Measurements from ENCODE around the gene PAFAH2. TPM values are rescaled to one million over a fixed set of nuclear protein-coding genes. Genes with fewer than 3 reads are reported as not detected.

PAFAH2 gene
- total RNA-seq, 2 donors from 2014 or later = 8.4 to 10.1 TPM

DNA sequence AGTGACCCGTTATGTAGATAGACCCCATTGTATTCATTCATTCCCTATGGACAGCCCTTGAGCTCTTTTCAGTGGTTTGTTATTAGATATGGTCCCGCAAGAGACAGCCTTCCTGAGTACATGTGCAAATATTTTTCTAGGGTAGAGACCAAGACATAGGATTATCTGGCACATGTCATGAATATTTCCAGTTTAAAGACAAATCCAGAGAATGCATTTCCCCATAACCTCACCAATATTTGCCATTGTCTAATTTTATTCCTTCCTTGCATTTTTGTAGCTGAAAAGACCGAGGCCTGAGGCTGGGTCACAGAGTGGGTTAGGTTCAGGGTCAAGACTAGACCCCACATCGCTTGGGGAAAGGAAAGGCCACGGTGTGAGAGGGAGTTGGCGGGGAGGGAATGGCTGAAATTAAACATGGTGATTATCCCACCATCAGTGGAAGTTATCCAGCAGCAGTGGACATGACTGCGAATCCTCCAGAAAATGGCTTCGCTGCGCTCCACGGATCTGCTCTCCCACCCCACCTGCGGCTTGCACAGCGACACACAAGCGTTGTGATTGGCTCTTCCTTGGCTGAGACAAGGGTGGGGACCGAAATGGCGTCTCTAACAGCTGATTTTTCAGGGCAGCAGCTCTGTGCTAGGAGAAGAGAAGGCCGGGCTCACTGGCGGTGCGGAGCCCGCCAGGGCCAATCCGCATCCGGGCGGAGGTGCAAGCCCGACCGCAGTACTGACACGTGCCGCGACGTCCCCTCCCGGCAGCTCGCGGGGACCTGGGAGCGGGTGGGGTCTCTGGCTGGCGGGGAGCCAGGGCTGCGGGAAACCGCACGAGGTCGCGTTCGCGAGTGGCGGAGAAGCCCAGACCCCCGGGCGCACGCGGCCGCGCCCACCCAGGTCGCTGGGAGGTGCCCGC lies 75.5 kb downstream of the PAFAH2 start:
- Mint-ChIP-seq H3K9me3 (no peaks in the 10 kb centered on the region), H3K4me3 (peak overlapping the region; percentile 80 to 86), H3K27me3 (ENCODE audit: low read depth) (peaks cover 9% of the 10 kb centered on the region), H3K4me1 (ENCODE audit: low read depth) (peaks cover 39% of the 10 kb centered on the region), H3K27ac (no peak overlapping the region), H3K36me3 (ENCODE audit: insufficient read depth in 2 of 2) (no peaks in the 10 kb centered on the region)
- ATAC-seq (replicated peaks in 1 of 2) (peak; percentile 88 to 90), DNase-seq (peak; percentile 54 to 56)

DNA sequence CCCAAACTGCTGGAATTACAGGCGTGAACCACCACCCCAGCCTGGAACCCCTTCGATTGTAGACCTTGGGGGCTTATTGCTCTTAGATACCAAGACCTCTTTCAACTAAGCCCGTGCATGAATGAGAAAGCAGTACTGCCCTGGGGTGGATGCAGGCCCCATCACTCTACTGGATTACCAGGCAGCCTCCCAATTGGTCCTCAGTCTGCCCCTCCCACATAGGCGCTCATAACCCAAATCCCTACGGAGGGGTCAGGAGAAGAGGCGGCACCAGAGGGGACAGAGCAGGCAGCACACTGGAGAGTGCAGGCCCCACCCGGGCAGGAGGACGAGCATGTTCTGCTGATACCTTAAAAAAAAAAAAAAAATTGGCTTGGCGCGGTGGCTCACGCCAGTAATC lies 79.2 kb downstream of the PAFAH2 start:
- H3K4me3 Mint-ChIP-seq = no peak overlapping the region
- DNase-seq (no peak), ATAC-seq (replicated peaks in 1 of 2) (no peak)
- no peak overlapping the region for H3K27ac Mint-ChIP-seq
- peaks cover 4% of the 10 kb centered on the region for H3K27me3 Mint-ChIP-seq (ENCODE audit: low read depth)
- H3K9me3 Mint-ChIP-seq = no peaks in the 10 kb centered on the region
- no peaks in the 10 kb centered on the region for H3K36me3 Mint-ChIP-seq (ENCODE audit: insufficient read depth in 2 of 2)
- H3K4me1 Mint-ChIP-seq (ENCODE audit: low read depth) = peaks cover 35% of the 10 kb centered on the region

GRCh38 chr1:25917996-25918395 lies 79.9 kb downstream of the PAFAH2 start:
- peaks cover 29% of the 10 kb centered on the region for H3K4me1 Mint-ChIP-seq (ENCODE audit: low read depth)
- DNase-seq (no peak), ATAC-seq (replicated peaks in 1 of 2) (peak in 1 of 2 donors; percentile 40)
- H3K27me3 Mint-ChIP-seq (ENCODE audit: low read depth) = no peaks in the 10 kb centered on the region
- no peaks in the 10 kb centered on the region for H3K36me3 Mint-ChIP-seq (ENCODE audit: insufficient read depth in 2 of 2)
- peak overlapping the region; percentile 45 to 47 for H3K4me3 Mint-ChIP-seq
- peak overlapping the region; percentile 57 for H3K27ac Mint-ChIP-seq
- no peaks in the 10 kb centered on the region for H3K9me3 Mint-ChIP-seq

DNA sequence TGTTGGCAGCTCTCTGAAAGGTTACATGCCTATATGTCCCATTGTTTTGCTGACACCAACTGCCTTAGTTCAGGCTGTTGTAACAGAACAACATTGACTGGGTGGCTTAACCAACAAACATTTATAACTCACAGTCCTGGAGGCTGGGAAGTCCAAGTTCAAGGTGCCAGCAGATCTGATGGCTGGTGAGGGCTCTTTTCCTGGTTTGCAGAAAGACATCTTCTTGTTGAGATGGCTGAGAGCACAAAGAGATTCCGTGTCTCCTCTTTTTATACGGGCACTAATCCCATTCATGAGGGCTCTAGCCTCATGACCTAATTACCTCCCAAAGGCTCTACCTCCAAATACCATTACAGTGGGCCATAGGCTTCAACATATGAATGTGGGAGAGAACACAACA lies 81.4 kb downstream of the PAFAH2 start:
- Mint-ChIP-seq H3K4me1 (ENCODE audit: low read depth) (peaks cover 20% of the 10 kb centered on the region), H3K36me3 (ENCODE audit: insufficient read depth in 2 of 2) (no peaks in the 10 kb centered on the region), H3K9me3 (no peaks in the 10 kb centered on the region), H3K4me3 (no peak overlapping the region), H3K27me3 (ENCODE audit: low read depth) (no peaks in the 10 kb centered on the region), H3K27ac (no peak overlapping the region)
- no peak for ATAC-seq (replicated peaks in 1 of 2)
- DNase-seq = no peak

- Mint-ChIP-seq H3K4me1 (ENCODE audit: low read depth) (peaks cover 14% of the 10 kb centered on the region), H3K36me3 (ENCODE audit: insufficient read depth in 2 of 2) (no peaks in the 10 kb centered on the region), H3K4me3 (no peak overlapping the region), H3K27me3 (ENCODE audit: low read depth) (no peaks in the 10 kb centered on the region), H3K27ac (no peak overlapping the region), H3K9me3 (no peaks in the 10 kb centered on the region)
- ATAC-seq (replicated peaks in 1 of 2) = no peak
- no peak for DNase-seq
Measured at GRCh38 chr1:25914074-25914995, 83.5 kb downstream of the PAFAH2 start.

DNA sequence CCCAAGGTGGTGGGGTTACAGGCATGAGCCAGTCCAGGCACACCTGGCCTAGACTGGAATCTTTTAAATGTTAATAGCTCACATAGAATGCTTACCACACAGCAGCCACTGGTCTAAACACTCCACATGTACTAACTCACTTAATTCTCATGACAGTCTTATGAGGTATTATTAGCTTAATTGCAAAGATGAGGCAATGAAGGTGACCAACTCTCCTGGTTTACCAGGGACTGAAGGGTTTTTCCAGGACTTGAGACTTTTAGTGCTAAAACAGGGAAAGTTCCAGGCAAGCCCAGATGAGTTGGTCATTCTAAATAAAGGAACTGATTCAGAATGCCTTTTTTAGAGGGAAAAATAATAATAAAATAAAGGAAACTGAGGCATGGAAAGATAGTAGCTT lies 84.7 kb downstream of the PAFAH2 start:
- peaks cover 8% of the 10 kb centered on the region for H3K4me1 Mint-ChIP-seq (ENCODE audit: low read depth)
- ATAC-seq (replicated peaks in 1 of 2) = no peak
- H3K9me3 Mint-ChIP-seq = no peaks in the 10 kb centered on the region

GRCh38 chr1:25912076-25912831 lies 85.6 kb downstream of the PAFAH2 start:
- H3K4me1 Mint-ChIP-seq (ENCODE audit: low read depth) = peaks cover 4% of the 10 kb centered on the region

More for the DNA sequence above, 84.7 kb downstream of the PAFAH2 start:
- no peak for DNase-seq
- Mint-ChIP-seq H3K27me3 (ENCODE audit: low read depth) (no peaks in the 10 kb centered on the region), H3K36me3 (ENCODE audit: insufficient read depth in 2 of 2) (no peaks in the 10 kb centered on the region), H3K27ac (no peak overlapping the region), H3K4me3 (no peak overlapping the region)

DNA sequence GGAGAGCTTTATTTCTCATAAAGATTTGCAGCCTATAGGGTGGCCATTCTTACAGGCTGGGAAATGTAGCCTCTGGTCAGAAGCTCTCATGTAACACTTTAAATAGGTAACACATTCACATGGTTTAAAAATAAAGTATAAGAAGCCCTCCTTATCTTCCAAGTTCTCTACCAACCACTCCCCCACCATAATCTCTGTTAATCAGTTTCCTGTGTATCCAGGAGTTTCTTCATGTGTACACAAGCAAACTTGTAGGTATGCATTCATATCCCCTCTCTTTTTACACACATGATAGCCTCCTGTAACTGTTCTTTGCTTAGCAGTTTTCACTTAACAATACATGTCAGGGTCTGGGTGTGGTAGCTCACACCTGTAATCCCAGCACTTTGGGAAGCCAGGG lies 86.7 kb downstream of the PAFAH2 start:
- Mint-ChIP-seq H3K36me3 (ENCODE audit: insufficient read depth in 2 of 2) (peaks cover 1% of the 10 kb centered on the region in 2 donors), H3K4me1 (ENCODE audit: low read depth) (peaks cover 11% of the 10 kb centered on the region), H3K4me3 (no peak overlapping the region), H3K27ac (no peak overlapping the region), H3K9me3 (no peaks in the 10 kb centered on the region), H3K27me3 (ENCODE audit: low read depth) (peaks cover 11% of the 10 kb centered on the region)
- ATAC-seq (replicated peaks in 1 of 2) (no peak), DNase-seq (no peak)

More at GRCh38 chr1:25912076-25912831, 85.6 kb downstream of the PAFAH2 start:
- Mint-ChIP-seq H3K27me3 (ENCODE audit: low read depth) (peaks cover 9% of the 10 kb centered on the region), H3K9me3 (no peaks in the 10 kb centered on the region), H3K36me3 (ENCODE audit: insufficient read depth in 2 of 2) (no peaks in the 10 kb centered on the region), H3K27ac (no peak overlapping the region), H3K4me3 (no peak overlapping the region)
- no peak for ATAC-seq (replicated peaks in 1 of 2)
- no peak for DNase-seq

Other genes with a start within 250 kb of the PAFAH2 start
- gene SELENON, start 197.9 kb downstream of the PAFAH2 start, total RNA-seq = 10 to 100 TPM; 29.5 to 31.1 TPM
- gene MTFR1L, start 178.1 kb downstream of the PAFAH2 start, total RNA-seq = 10 to 100 TPM; 34.0 to 39.1 TPM
- 1 to 10 TPM; 6.9 to 9.9 TPM for gene AUNIP, start 138.6 kb downstream of the PAFAH2 start, total RNA-seq
- gene PAQR7, start 122.4 kb downstream of the PAFAH2 start, total RNA-seq = 1 to 10 TPM; 4.6 to 5.1 TPM
- 100 to 1,000 TPM; 379 to 478 TPM for gene STMN1, start 91.6 kb downstream of the PAFAH2 start, total RNA-seq
- gene EXTL1, start 23.7 kb upstream of the PAFAH2 start, total RNA-seq = not detected
- not detected for gene SLC30A2, start 48.1 kb upstream of the PAFAH2 start, total RNA-seq
- gene TRIM63, start 69.6 kb upstream of the PAFAH2 start, total RNA-seq = under 1 TPM in 1 of 2 donors, not detected in 1; 0.35 TPM
- 10 to 100 TPM; 17.9 to 22.5 TPM for gene PDIK1L, start 113.8 kb upstream of the PAFAH2 start, total RNA-seq
- gene FAM110D, start 161.0 kb upstream of the PAFAH2 start, total RNA-seq = not detected
- not detected for gene C1orf232, start 170.9 kb upstream of the PAFAH2 start, total RNA-seq
- 10 to 100 TPM; 34.1 to 42.4 TPM for gene ZNF593, start 171.8 kb upstream of the PAFAH2 start, total RNA-seq
- not detected for gene ZNF593OS, start 173.8 kb upstream of the PAFAH2 start, total RNA-seq
- gene CNKSR1, start 179.4 kb upstream of the PAFAH2 start, total RNA-seq = 1 to 10 TPM; 1.1 to 5.0 TPM
- under 1 TPM in 1 of 2 donors, not detected in 1; 0.19 TPM for gene CATSPER4, start 192.5 kb upstream of the PAFAH2 start, total RNA-seq
- 10 to 100 TPM; 30.8 to 34.6 TPM for gene CEP85, start 236.1 kb upstream of the PAFAH2 start, total RNA-seq

All from activated T-cell treated with anti-CD3 and anti-CD28 coated beads, Interleukin-2, amount 50 U/mL, for 72 hours (primary cell).